HK-2 (cell line): ENCODE data around the gene PITPNC1.
"Not testable (repeated sequence)": the region's sequence is repeated elsewhere in the genome, so short reads cannot be mapped to it uniquely, and the experiment has no call there.

Experiments used
- DNase-seq: peaks from one replicate; pipeline ENCODE4 v3.0.0-alpha.2; 2018; ENCODE audit not compliant: unreplicated experiment

PITPNC1 gene

DNA sequence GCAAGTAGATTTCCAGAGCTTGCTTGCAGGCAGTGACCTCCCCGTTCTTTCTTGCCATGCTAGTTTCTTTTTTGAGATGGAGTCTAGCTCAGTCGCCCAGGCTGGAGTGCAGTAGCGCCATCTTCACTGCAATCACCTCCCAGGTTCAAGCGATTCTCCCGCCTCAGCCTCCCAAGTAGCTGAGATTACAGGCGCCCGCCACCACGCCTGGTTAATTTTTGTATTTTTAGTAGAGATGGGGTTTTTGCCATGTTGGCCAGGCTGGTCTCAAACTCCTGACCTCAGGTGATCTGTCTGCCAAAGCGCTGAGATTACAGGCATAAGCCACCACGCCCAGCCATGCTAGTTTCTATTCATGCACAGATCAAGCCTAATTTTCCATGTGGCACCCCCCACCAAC lies 139.5 kb downstream of the PITPNC1 start:
- DNase-seq: not testable (repeated sequence)

DNA sequence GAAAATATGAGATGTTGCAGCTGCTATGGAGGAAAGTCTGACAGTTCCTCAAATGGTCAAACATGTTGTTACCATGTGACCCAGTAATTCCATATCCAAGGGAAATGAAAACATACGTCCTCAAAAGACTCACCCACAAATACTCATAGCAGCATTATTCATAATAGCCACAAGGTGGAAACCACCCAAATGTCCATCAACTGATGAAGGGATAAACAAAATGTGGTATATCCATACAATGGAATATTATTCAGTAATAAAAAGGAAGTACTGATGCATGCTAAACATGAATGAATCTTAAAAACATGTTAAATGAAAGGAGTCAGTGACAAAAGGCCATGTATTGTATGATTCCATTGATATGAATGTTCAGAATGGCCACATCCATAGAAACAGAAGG lies 140.2 kb downstream of the PITPNC1 start:
- no peak for DNase-seq

DNA sequence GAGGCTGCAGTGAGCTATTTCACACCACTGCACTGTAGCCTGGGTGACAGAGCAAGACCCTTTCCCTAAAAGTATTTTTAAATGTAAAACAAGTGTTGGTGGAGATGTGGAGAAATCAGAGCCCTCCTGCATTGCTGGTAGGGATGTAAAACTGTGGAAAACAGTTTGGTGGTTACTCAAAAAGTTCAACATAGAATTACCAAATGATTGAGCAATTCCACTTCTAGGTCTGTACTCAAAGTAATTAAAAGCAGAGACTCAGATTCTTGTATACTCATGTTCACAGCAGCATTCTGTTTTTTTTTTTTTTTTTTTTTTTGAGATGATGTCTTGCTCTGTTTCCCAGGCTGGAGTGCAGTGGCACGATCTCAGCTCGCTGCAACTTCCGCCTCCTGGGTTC lies 141.8 kb downstream of the PITPNC1 start:
- no peak for DNase-seq

DNA sequence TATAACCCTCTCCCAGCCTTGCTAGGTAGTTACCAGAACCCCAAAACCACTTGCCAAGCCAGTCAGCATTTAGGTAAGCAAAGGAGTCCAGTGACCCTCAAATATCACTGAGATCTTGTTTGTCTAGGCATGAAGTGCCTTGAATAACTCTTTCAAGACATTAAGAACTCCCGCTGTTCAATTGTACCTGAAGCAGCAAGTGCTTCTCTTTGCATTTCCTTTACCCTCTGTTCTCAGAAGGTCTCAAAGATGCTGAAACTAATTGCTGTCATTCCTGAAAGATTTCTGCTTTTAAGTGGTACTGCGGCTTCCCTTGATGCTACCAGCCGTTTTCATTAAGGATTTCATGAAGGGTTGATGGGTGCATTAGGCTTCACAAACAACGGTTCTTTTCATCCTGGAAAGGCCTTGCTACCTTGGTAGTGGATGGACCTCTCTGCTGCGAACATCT lies 142.7 kb downstream of the PITPNC1 start:
- DNase-seq: no peak

DNA sequence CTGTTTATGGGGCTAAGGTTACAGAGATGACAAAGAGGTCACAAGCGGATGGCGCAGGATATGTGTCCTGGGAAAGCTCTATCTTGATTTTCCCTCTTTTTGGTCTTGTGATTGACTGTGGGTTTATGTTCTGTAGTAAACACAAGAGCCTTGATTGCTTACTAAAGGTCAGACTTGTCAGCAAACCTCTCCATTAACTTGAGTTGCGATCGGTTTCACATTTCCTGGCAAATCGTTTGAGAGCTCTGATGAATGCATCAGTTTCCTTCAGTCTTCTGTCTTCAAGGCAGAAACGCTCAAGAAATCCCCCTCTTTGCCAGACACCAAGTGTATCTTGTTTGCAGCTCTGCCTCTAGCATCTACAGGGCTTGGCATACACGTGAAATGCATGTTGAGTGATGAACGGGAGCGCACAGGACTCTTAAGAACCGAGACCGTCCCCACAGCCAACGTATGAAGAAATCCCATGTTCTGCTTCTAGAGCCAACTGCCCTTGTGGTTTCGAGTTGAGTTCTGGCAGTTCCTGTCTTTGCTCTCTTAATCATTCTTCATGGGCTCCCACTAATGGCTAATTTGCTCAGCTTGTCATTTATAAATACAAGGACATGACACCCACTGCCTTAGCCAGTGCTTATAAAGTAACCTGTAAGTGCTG lies 143.3 kb downstream of the PITPNC1 start:
- no peak for DNase-seq

DNA sequence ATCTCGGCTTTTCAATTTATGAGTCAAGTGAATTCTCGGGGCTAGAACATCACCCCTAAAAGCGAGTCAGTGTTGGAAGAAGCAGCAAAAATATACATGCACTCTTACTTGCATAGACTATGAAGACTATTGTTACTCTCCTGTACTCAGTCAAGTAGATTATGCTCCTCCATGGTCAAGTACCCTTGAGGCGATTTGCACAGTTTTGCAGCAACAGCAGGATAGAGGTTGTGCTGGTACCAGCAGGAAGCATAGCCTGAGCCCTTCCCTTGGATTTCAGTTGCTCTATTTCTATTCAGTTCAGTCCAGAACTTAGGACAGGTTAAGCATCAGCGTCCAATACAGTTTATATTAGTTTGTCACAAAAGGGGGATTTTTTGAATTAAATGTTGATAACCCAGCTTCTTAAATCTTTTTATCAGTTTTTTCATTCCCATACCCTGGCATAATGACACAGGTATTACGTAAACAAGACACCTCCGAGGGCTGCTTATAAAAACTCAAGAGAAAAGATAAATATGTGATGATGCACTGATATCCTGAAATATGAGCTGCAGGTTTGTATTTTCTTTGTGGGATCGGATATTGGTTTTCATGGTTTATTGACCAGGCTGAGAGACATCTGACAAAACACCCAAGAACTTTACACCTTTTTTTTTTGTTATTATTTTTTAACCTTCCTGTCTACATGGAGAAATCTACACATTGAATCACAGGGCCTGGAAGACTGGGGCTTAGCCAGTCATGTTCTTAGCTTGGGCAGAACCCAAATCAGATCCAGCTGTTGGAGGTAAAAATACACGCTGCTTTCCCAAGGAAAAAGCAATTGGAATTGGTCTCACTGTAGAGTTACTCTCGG lies 144.1 kb downstream of the PITPNC1 start:
- DNase-seq: no peak

DNA sequence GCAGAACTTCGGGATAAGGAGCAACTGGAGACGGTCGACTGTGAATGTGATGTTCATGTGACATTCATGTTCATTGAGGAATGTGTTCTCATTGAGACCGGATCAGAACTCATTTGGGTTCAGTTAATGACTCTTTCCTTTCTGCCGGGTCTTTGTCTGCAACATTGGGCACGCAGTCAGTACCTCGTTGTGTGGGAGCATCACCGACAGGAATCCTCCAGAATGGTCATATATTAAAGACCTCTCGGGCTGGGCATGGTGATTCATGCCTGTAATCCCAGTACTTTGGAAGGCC lies 144.6 kb downstream of the PITPNC1 start:
- DNase-seq: no peak

DNA sequence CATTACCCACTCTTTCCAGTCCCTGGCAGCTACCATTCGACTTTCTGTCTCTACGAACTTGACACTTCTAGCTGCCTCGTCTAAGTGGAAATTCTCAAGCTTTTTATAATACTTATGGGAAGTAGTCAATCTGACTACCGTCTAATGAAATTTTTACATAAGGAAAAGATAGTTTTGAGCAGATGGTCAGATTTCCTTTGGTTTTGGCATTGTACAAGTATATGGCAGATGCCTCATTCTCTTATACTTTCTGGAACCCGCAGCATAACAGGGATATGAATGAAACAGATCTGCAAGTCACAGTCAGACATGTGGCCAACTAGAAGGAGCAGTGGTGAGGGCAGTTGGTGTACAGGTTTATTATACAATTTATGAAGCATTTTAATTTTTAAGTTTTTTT lies 146.0 kb downstream of the PITPNC1 start:
- no peak for DNase-seq

DNA sequence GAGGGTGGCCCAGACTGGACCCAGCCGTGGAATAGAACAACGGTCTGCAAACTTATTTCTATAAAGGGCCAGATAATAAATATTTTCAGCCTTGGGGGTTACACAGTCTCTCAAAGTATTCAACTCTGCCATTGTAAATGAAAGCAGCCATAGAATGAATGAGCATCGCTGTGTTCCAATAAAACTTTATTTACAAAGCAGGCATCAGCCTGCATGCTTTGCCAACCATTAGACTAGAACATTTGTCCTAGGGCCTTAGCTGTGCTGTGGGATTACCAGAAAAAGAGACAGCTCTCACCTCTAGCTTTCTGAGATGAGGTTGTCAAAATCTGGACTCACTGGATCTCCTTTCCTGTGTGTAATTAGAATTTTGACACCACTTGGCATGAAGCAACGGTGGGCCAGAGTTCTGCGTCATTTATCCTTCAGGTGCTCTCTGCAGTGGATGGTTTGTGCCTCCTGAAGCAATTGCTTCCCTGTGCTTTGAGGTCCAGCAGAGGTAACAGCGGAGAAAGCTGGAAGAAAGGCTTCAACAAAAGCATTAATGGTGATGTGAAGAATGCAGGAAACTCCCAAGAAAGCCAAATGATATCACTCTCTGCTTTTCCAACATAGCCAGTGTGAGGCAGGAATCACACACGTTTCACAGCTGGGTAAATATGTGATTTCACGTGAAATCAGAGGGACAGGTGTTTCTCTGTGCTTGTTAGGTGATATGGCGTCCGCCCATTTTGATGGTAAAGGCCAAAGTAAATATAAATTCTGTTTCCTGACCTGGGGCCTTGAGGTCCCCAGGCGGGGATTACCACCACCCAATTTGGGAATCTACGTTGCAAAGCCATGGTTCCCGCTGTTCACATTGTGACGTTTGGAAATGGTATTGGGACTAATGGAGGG lies 148.4 kb downstream of the PITPNC1 start:
- no peak for DNase-seq

DNA sequence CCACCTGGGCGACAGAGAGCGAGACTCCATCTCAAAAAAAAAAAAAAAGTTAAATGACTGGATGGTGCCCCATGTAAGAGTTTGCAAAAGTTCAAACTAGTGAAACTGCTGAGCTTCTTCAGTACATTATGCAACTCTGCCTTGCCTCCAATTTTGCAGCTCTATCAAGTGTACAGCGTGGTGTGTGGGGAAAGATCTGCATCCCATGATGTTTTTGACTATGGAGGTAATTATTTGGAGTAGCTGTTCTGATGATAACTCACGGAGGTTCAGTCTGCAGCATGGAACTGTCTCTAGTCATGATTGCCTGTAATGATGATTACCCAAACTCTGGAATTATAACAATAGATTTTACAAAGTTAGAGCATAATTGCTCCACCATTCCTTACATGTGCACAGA lies 149.6 kb downstream of the PITPNC1 start:
- DNase-seq: no peak

DNA sequence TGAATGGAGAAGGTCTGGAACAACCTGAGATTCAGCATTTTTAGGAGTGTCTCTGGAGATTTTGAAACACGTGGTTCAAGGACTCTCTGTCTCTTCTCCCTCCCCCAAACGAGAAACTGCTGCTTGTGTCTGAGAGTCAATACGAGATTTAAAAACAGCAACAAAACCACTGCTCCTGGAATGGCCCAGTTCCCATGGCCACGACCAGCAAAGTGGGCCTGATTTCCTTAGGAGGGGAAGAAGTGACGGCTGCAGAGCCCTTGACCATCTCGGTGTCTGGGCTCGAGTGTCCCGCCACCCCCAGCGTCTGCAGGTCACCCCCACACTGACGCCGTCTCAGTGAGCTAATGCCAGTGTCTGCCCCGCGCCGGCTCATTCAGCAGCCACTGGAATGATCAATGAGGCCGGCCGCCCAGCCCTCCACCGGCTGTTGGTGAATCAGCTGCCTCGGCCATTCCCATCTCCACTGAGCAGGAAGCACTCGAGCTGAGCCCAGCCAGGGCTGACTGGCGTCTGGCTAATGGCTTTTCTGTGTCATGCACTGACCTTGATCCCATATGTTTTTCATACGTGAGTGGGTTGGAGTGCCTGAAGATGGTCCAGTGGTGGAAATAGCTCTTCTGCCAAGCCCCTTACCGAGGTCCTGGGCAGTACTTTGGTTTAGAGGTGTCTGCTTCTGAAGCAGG lies 151.8 kb downstream of the PITPNC1 start:
- peak; percentile 97 for DNase-seq

DNA sequence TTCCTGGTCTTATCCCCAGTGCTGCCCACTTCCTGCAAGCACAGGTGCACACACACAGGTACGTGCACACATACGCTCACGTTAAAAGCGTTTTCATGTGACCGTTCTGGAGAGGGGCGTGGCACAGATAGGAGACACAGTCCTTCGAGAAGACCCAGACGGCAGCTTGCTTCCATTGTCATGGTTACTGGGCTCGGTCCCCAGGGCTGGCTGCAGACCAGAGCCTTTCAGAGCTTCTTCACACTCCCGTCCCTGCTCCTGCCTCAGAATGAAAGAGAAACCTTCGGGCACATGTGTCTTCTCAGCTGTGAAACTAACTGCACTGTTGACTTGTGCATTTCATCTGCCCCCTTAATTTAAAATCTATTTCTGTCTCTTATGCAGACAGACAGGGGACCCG lies 154.2 kb downstream of the PITPNC1 start:
- no peak for DNase-seq

DNA sequence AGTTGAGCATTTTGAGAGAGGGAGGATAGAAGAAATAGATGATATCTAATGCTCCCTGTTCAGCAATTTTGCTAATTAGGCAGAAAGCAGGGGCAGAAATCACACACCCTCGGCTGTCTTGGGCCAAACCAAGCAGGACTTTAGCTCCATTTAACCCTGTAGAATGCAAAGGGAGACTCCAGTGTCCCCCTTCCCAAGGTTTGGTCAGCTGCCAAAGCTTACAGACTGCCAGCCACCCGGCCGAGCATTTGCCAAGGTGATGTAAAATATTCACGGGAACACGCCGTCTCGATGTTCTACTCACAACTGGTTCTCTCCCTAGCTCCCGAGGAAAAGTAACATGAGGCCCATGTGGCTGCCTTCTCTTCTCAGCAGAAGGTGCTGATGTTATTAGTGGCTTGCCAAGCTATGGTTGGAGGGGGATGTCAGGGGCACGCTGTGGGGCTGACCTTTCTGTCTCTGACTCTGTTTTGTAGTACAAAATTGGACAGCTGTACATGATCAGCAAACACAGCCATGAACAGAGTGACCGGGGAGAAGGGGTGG lies 155.3 kb downstream of the PITPNC1 start:
- no peak for DNase-seq

DNA sequence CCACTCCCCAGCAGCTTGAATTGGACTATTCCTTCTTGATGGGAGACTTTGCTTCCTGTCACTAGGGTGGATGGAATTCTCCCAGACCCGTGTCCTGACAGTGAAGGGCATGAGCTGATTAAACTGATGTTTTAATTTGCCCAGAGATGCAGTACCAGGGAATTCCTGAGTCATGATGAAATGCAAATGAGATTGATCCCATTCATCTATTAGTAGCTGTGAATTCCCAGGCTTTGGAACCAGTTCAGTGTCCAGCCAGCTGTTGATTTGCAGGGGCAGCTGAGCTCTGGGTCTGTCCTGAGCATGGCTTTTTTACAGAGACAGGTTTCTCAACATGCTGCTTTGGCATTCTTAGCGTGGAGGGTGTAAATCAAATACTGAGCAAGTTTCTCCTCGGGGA lies 157.9 kb downstream of the PITPNC1 start:
- no peak for DNase-seq

DNA sequence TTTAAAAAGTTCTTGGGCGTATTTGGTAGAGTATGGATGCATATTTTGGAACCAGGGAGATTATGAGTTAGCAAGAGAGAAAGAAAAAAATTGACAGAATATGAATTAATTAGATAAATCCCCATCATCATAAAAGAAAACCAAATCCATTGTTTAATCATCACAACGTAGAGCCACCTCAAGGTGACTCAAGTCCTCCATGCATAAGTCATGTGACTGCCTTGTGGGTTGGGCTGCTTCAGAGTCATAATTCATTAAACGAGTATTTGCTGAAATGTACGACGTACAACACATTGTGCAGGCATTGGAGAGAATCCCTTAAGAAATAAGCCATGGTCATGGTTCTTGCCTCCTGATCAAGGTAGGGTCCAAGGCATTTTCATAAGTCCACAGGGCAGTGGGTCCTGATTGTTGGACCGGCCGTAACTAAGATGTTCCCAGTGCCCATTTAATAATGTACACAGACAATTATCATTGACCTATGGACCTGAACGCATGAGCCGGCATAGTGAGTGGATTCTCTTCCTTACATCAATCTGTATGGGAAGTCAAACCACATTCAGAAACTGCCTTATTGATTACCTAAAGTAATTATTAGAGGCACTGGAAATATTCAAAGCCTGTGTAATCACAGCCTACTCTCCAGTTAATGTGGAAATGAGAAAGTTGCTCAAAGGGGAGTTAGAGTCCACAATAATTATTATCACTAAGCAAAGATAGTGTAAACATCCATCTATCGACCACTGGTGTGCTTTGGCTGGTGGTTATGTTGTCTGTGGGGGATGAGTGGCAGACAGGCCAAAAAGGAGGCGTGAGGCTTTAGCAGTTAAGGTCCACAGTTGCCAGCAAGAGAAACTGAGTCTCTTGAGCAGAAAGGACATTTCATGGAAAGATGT lies 165.4 kb downstream of the PITPNC1 start:
- no peak for DNase-seq

DNA sequence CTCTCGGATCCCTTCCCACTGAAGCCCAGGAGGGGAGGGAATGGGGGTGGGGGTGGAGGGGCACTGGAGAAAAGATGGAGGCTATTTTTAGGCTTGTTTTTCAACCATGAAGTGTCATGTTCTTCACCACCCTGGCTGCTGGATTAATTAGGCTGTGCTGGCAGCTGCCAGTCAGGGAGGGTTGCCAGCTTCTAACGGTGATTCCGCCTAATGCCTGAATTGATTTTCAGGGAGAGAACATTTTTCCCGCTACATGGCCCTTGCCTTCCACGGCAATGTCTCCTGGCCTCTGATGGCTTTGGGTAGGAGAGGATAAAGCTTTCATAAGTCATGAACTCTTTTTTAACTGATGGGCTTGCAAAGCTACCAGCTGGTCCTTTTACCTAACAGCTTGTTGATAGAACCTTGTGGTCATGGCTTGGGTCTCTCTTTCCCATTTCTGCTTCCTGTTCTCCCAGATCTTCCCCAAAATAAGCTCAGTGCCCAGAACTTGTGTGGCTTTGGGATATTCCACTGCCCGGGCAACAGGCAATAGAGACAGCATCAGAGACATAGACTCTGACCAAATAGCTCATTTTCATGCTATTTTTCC lies 167.4 kb downstream of the PITPNC1 start:
- DNase-seq: no peak

DNA sequence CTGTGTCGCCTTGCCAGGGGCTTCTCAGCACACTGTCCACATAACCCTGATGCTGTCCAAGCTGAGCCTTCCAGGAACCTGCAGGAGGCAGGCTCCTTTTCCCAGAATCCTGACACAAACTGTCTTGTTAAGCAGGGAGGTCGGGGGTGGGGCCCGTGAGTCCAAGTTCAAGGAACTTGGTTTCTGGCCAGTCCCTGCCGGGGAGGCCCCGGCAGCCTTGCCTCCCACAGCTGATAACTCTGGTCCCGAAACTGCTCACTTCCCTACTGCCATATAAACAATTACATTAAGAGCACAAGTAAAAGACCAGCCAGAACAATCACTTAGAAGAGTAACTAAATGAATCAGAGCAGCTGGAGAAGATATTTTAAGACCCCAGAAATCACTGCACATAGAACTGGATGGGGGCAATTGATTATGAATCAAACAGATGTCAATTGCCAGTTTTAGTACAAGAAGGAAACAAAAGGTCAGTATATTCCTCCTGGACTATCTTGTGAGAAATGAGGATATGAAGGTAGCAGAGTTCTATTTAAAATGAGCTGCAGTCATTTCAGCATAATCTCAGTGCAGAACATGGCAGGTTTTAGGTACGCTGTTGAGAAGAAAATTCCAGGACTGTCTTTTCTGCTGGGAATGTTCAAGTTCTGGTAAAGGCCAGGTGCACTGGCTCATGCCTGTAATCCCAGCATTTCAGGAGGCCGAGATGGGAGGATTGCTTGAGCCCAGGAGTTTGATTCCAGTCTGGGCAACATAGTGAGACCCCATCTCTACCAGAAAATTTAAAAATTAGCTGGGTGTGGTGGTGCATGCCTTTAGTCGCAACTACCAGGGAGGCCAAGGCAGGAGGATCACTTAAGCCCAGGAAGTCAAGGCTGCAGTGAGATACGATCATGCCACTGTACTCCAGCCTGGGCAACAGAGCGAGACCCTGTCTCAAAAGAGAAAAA lies 169.8 kb downstream of the PITPNC1 start:
- DNase-seq: no peak

DNA sequence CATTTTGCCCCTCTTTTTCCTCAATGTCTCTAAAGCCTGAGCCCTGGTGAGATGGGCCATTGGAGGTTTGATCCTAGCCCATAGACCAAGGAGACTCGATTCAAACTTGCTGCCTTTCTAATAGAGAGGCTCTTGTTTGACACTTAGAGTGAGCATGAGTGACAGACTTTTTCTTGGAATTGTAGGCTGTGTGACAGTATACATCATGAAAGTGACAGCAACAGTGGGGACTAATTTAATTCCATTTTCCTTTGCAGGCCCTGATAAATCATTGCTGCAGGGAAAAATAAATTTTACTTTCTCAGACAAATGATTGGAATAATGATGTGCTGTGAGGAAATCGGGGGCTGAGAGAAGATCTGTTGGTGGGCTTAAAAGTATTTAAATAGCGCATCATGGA lies 171.6 kb downstream of the PITPNC1 start:
- no peak for DNase-seq

DNA sequence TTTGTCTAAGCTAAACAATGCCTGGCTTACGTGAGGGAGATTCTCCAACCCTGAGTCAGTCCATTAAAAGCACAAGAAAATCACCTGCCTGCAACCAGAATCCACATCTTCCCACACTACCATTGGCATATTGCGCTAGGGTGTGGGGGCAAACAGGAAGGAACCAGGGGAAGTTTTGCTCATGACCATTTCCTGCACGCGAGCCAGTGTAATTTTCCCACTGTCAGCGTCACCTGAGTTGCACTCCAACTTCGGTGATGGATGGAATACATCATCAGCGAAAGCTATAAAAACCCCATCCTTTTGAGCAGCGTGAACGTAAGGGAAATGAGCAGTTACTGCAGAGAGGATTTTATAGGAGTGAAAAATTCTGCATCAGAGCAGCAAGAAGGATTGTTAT lies 172.7 kb downstream of the PITPNC1 start:
- DNase-seq: no peak
